Activated CD8-positive, alpha-beta T cell treated with anti-CD3 and anti-CD28 coated beads for 36 hours (primary cell): Measurements from ENCODE around the gene KRTAP4-12. TPM values are rescaled to one million over a fixed set of nuclear protein-coding genes. Genes with fewer than 3 reads are reported as not detected.
"Not testable (repeated sequence)": the region's sequence is repeated elsewhere in the genome, so short reads cannot be mapped to it uniquely, and the experiment has no call there.

Source experiments
- ATAC-seq: fragments of 200-7000 bp; cut with Tn5 transposase; one replicate; pipeline ENCODE4 v1.10.0; 2021; ENCODE audit warnings: mild to moderate bottlenecking, moderate library complexity
- CTCF ChIA-PET: fragments of 350-600 bp; sonication (Branson Sonifier 250); formaldehyde crosslinking; loops from one replicate; lab custom pipeline; 2021; ENCODE audit warnings: antibody characterized with exemption; lab: Charles Lee
- POLR2A ChIA-PET: fragments of 350-600 bp; sonication (Branson Sonifier 250); formaldehyde crosslinking; loops from one replicate; lab custom pipeline; 2021; ENCODE audit warnings: antibody characterized with exemption; lab: Charles Lee
- DNase-seq: peaks from one replicate; pipeline ENCODE4 v3.0.0-alpha.2; 2020
- H3K27ac Mint-ChIP-seq: one replicate; pipeline ENCODE4 v1.8.0; 2021; ENCODE audit warnings: mild to moderate bottlenecking, mixed read lengths
- H3K27me3 Mint-ChIP-seq: one replicate; pipeline ENCODE4 v1.8.0; 2021; ENCODE audit warnings: mixed read lengths
- H3K36me3 Mint-ChIP-seq: one replicate; pipeline ENCODE4 v1.8.0; 2021; ENCODE audit warnings: low read depth, mixed read lengths
- H3K4me1 Mint-ChIP-seq: one replicate; pipeline ENCODE4 v1.8.0; 2021; ENCODE audit warnings: low read depth, mixed read lengths
- H3K4me3 Mint-ChIP-seq: one replicate; pipeline ENCODE4 v1.8.0; 2021; ENCODE audit warnings: mild to moderate bottlenecking, moderate library complexity, mixed read lengths
- H3K9me3 Mint-ChIP-seq: one replicate; pipeline ENCODE4 v1.8.0; 2021; ENCODE audit warnings: mixed read lengths
- CTCF ChIP-seq: fragments of 200-600 bp; IDR thresholded peaks from one replicate; pipeline ENCODE4 v1.8.0; 2022; ENCODE audit warnings: antibody characterized with exemption, mild to moderate bottlenecking
- intact Hi-C: fragments of 100-400 bp; cut with micrococcal nuclease; formaldehyde crosslinking; loops from one replicate; pipeline ENCODE4 v1.10.0; 2022
- total RNA-seq, 2 experiments: library from RNA; stranded (reverse); gene quantifications; one replicate each; pipeline ENCODE4 v1.2.3, GENCODE V29; 2021

KRTAP4-12 gene
- total RNA-seq, 2 experiments from 2014 or later, result not detected

- Mint-ChIP-seq H3K27ac (no peak overlapping the region), H3K4me1 (peaks cover 8% of the 10 kb centered on the region), H3K36me3 (no peaks in the 10 kb centered on the region), H3K27me3 (peaks cover 3% of the 10 kb centered on the region), H3K9me3 (peaks cover 2% of the 10 kb centered on the region), H3K4me3 (no peak overlapping the region)
- ChIA-PET CTCF (no interaction called here), POLR2A (no interaction called here)
- DNase-seq (no peak), ATAC-seq (no peak)
- TF ChIP-seq CTCF, result no peak
- intact Hi-C loops, result no loop called here
These were observed 12.7 kb downstream of the KRTAP4-12 start for GRCh38 chr17:41111151-41111885.

DNA sequence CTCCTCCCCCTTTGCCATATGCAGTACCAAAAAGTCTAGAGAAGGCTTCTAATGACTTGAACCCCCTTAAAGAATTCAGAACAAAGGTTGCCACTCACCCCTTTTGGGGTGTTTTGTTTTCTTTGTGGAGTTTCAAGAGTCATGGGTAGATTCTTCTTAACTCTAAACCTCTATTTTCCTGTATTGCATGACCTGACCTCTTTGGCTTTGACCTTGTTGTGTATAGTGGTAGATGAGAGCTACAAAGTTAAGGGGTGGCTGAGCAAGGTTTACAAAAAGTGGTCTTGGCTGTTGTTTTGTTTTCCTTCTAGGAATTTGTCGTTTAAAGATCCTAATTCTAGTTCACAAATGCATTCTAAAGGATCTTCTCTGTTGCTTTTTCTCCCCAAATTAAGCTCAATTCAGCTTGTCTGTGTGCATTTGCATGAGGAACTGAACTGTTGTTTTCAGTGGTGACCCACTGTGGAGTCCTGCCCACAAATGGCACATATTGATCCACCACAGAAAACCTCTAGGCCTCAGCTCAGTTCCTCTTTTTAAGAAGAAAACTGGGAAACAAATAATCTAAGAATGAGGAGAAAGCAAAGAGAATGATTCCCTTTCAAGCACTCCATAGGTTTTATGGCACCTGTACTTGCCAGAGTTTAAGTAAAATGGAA is 15.1 kb downstream of the KRTAP4-12 start:
- POLR2A ChIA-PET, DNase-seq, intact Hi-C loops, H3K27ac Mint-ChIP-seq, H3K36me3 Mint-ChIP-seq, H3K9me3 Mint-ChIP-seq, CTCF ChIA-PET, H3K4me3 Mint-ChIP-seq, H3K4me1 Mint-ChIP-seq, ATAC-seq, H3K27me3 Mint-ChIP-seq: not testable (repeated sequence)

- H3K27me3 Mint-ChIP-seq, result peaks cover 3% of the 10 kb centered on the region
- TF ChIP-seq CTCF, result no peak
- CTCF ChIA-PET, result no interaction called here
- DNase-seq (no peak), ATAC-seq (no peak)
- no peaks in the 10 kb centered on the region for H3K9me3 Mint-ChIP-seq
- intact Hi-C loops, result no loop called here
- no peak overlapping the region for H3K27ac Mint-ChIP-seq
- POLR2A ChIA-PET, result no interaction called here
- no peaks in the 10 kb centered on the region for H3K36me3 Mint-ChIP-seq
- H3K4me3 Mint-ChIP-seq, result no peak overlapping the region
- H3K4me1 Mint-ChIP-seq, result peaks cover 8% of the 10 kb centered on the region
These were observed 16.0 kb downstream of the KRTAP4-12 start for GRCh38 chr17:41107941-41108450.

GRCh38 chr17:41105347-41105746 is 18.6 kb downstream of the KRTAP4-12 start, which contains the start of gene KRTAP4-9:
Gene KRTAP4-9 (plus strand): TSS chr17:41105389. CDS start chr17:41105389, 0 bp downstream.
- H3K9me3 Mint-ChIP-seq, H3K4me3 Mint-ChIP-seq, H3K4me1 Mint-ChIP-seq, DNase-seq, POLR2A ChIA-PET, CTCF ChIA-PET, ATAC-seq, H3K36me3 Mint-ChIP-seq, intact Hi-C loops, H3K27ac Mint-ChIP-seq, H3K27me3 Mint-ChIP-seq: not testable (repeated sequence)

DNA sequence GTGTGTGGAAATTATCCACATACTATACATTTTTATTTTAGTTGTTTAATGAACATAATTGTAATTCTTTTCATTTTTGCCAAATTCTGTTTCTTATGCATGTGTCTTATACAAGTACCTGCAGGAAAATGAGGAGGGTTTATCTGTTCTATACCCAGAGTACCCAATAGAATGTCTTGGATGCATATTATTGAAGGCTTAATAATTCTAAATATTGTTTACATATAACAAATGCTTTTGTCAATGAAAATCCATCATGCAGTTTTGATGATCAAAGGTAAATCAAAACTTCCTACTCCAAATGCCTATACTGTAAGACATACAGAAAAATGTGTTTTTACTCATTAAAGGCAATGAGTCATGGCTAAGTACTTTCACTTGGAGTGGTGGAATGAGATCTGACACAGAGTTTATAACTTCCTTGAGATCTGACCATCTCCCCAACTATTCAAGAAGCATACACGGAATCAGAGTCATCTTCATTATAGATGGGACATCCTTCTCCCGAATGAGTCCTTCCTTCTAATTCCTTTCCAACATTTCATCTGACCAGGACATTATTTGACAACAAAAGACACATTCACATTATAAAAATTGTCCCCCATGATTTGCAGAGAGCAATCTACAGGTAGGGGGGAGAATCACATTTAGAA is 19.5 kb downstream of the KRTAP4-12 start:
- H3K4me1 Mint-ChIP-seq, result peaks cover 16% of the 10 kb centered on the region
- ATAC-seq, H3K9me3 Mint-ChIP-seq, H3K27me3 Mint-ChIP-seq, CTCF ChIA-PET, DNase-seq, POLR2A ChIA-PET, H3K27ac Mint-ChIP-seq, H3K36me3 Mint-ChIP-seq, intact Hi-C loops, H3K4me3 Mint-ChIP-seq: not testable (repeated sequence)

- TF ChIP-seq CTCF, result no peak
- DNase-seq (no peak), ATAC-seq (no peak)
- Mint-ChIP-seq H3K4me3 (no peak overlapping the region), H3K4me1 (peaks cover 15% of the 10 kb centered on the region), H3K27me3 (peaks cover 4% of the 10 kb centered on the region), H3K27ac (no peak overlapping the region), H3K9me3 (no peaks in the 10 kb centered on the region), H3K36me3 (no peaks in the 10 kb centered on the region)
- POLR2A ChIA-PET, result no interaction called here
- intact Hi-C loops, result no loop called here
- CTCF ChIA-PET, result no interaction called here
These were observed 20.1 kb downstream of the KRTAP4-12 start for GRCh38 chr17:41103896-41104295.
